ENCODE measurements around the gene BAZ1A. TPM values are rescaled to one million over a fixed set of nuclear protein-coding genes. Genes with fewer than 3 reads are reported as not detected.

Gene BAZ1A
- total and polyA plus RNA-seq, 2 donors (not counting 1 experiment from before 2014, with no cell fraction given) = 18.8 to 36.8 TPM

DNA sequence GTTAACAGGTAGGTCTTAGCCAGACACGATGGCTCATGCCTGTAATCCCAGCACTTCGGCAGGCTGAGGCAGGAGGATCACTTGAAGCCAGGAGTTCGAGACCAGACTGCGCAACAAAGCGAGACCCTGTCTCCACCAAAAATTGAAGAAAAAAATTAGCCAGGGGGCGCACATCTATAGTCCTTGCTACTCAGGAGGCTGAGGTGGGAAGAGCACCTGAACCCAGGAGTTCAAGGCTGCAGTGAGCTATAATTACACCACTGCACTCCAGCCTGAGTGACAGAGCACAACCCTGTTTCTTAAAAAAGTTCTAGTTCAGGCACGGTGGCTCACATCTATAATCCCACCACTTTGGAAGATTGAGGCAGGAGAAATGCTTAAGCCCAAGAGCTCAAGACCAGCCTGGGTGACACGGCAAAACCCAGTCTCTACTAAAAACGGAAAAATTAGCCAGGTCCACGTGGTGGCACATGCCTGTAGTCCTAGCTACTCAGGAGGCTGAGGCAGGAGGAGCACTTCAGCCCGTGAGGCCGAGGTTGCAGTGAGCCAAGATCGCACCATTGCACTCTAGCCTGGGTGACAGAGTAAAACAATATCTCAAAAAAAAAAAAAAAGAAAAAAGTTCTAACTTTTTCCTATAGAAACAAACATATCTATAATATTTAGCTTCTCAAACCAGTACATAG, 9.1 kb downstream of the BAZ1A start:
- Histone ChIP-seq H3K27me3 (replicated peaks in 1 of 4; ENCODE audit: control extremely low read depth in 1 of 4, control insufficient read depth in 3 of 4, insufficient read depth in 4 of 4, low read length in 3 of 4) (no peaks in the 10 kb centered on the region), H3K4me2 (replicated peaks; ENCODE audit: low read depth, low read length, poor library complexity, severe bottlenecking) (no peak overlapping the region), H4K20me1 (ENCODE audit: control insufficient read depth, insufficient read depth, low read length, poor library complexity, severe bottlenecking) (peaks cover 57% of the 10 kb centered on the region), H3K36me3 (replicated peaks in 1 of 2; ENCODE audit: control extremely low read depth in 1 of 2, control insufficient read depth in 1 of 2, extremely low read depth in 1 of 2, insufficient read depth in 2 of 2, low read length in 1 of 2) (peaks cover 2 to 14% of the 10 kb centered on the region in 2 experiments), H3K9ac (ENCODE audit: low read length) (no peak overlapping the region), H3K4me1 (ENCODE audit: control insufficient read depth in 2 of 2, insufficient read depth in 2 of 2, low read length in 2 of 2) (peaks cover 4 to 9% of the 10 kb centered on the region in 2 donors), H2AFZ (ENCODE audit: insufficient read depth, low read depth, low read length, poor library complexity, severe bottlenecking) (no peak overlapping the region), H3K9me3 (ENCODE audit: control extremely low read depth in 1 of 3, control insufficient read depth in 2 of 3, insufficient read depth in 1 of 3, low read length in 2 of 3) (no peaks in the 10 kb centered on the region), H3K79me2 (ENCODE audit: control insufficient read depth, insufficient read depth, low read length) (peaks cover 90% of the 10 kb centered on the region), H3K27ac (ENCODE audit: low read length in 2 of 2) (no peak overlapping the region), H3K4me3 (ENCODE audit: control extremely low read depth in 1 of 5, extremely low read depth in 1 of 5, insufficient read depth in 1 of 5, low read depth in 2 of 5, low read length in 4 of 5) (no peak overlapping the region)
- no peak overlapping the region for H3K27ac Mint-ChIP-seq
- intact Hi-C loops (cut with micrococcal nuclease) = no loop called here
- H3K27me3 Mint-ChIP-seq = no peaks in the 10 kb centered on the region
- DNase-seq (no peak), ATAC-seq (ENCODE audit: low read depth) (no peak)
- H3K9me3 Mint-ChIP-seq (ENCODE audit: insufficient read depth) = no peaks in the 10 kb centered on the region
- POLR2A ChIA-PET = no interaction called here
- no peak for TF ChIP-seq CTCF (IDR thresholded peaks at IDR 0.05)
- no peak for TF ChIP-seq EZH2 (IDR thresholded peaks at IDR 0.05; ENCODE audit: borderline replicate concordance, insufficient read depth, low read depth, low read length, poor library complexity, severe bottlenecking)
- CTCF ChIA-PET = interaction anchor here (1.0 kb wide), 1 partner anchor 9 kb away, joined by 3 read pairs; the partner anchor contains the start of gene BAZ1A
- 95% methylated on average over 9 of the region's 13 CpGs for WGBS (ENCODE audit: insufficient coverage)
- no peak overlapping the region for H3K4me3 Mint-ChIP-seq
- H3K4me1 Mint-ChIP-seq = peaks cover 34% of the 10 kb centered on the region

GRCh38 chr14:34863844-34864243, 11.3 kb downstream of the BAZ1A start:
- ChIA-PET POLR2A (no interaction called here), CTCF (no interaction called here)
- Mint-ChIP-seq H3K4me3 (no peak overlapping the region), H3K27ac (no peak overlapping the region), H3K27me3 (no peaks in the 10 kb centered on the region), H3K9me3 (ENCODE audit: insufficient read depth) (no peaks in the 10 kb centered on the region), H3K4me1 (peaks cover 18% of the 10 kb centered on the region)
- Histone ChIP-seq H3K9me3 (ENCODE audit: control extremely low read depth in 1 of 3, control insufficient read depth in 2 of 3, insufficient read depth in 1 of 3, low read length in 2 of 3) (no peaks in the 10 kb centered on the region), H3K9ac (ENCODE audit: low read length) (no peak overlapping the region), H4K20me1 (ENCODE audit: control insufficient read depth, insufficient read depth, low read length, poor library complexity, severe bottlenecking) (peaks cover 39% of the 10 kb centered on the region), H3K4me3 (ENCODE audit: control extremely low read depth in 1 of 5, extremely low read depth in 1 of 5, insufficient read depth in 1 of 5, low read depth in 2 of 5, low read length in 4 of 5) (no peak overlapping the region), H3K27me3 (replicated peaks in 1 of 4; ENCODE audit: control extremely low read depth in 1 of 4, control insufficient read depth in 3 of 4, insufficient read depth in 4 of 4, low read length in 3 of 4) (no peaks in the 10 kb centered on the region), H3K27ac (ENCODE audit: low read length in 2 of 2) (no peak overlapping the region), H2AFZ (ENCODE audit: insufficient read depth, low read depth, low read length, poor library complexity, severe bottlenecking) (no peak overlapping the region), H3K4me2 (replicated peaks; ENCODE audit: low read depth, low read length, poor library complexity, severe bottlenecking) (no peak overlapping the region), H3K4me1 (ENCODE audit: control insufficient read depth in 2 of 2, insufficient read depth in 2 of 2, low read length in 2 of 2) (peaks cover 4 to 6% of the 10 kb centered on the region in 2 donors), H3K79me2 (ENCODE audit: control insufficient read depth, insufficient read depth, low read length) (peaks cover 86% of the 10 kb centered on the region), H3K36me3 (replicated peaks in 1 of 2; ENCODE audit: control extremely low read depth in 1 of 2, control insufficient read depth in 1 of 2, extremely low read depth in 1 of 2, insufficient read depth in 2 of 2, low read length in 1 of 2) (peaks cover 3 to 28% of the 10 kb centered on the region in 2 experiments)
- intact Hi-C loops (cut with micrococcal nuclease) = no loop called here
- DNase-seq = no peak
- no CpG with 5 or more reads among the region's 1 CpG for WGBS (ENCODE audit: insufficient coverage)
- ATAC-seq (ENCODE audit: low read depth) = no peak
- TF ChIP-seq EZH2 (IDR thresholded peaks at IDR 0.05; ENCODE audit: borderline replicate concordance, insufficient read depth, low read depth, low read length, poor library complexity, severe bottlenecking) (no peak), CTCF (IDR thresholded peaks at IDR 0.05) (no peak)
